ENCODE measurements around the gene TDRD1. TPM values are rescaled to one million over a fixed set of nuclear protein-coding genes. Genes with fewer than 3 reads are reported as not detected.

The TDRD1 gene
- total RNA-seq, 4 donors from 2014 or later, result 0.10 TPM; not detected in 3

DNA sequence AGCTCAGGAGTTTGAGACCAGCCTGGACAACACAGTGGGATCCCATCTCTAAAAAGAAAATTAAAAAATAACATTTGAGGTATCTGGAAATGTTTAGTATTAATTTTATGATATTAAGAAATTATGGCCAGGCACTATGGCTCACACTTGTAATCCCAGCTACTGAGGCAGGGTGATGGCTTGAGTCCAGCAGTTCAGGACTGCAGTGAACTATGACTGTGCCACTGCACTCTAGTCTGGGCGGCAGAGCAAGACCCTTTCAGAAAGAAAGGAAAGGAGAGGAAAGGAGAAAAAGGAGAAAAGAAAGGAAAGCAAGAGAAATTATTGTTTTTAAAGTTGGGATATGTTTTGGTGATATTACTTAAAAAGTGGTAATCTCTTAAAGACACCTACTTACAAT is 2.6 kb upstream of the TDRD1 start:
- DNase-seq (no peak), ATAC-seq (no peak)
- no peak overlapping the region for H3K4me3 ChIP-seq
- H3K9me3 ChIP-seq, result no peaks in the 10 kb centered on the region
- H3K4me1 ChIP-seq, result peaks cover 11 to 16% of the 10 kb centered on the region in 2 donors
- no peak overlapping the region for H3K27ac ChIP-seq
- no peak for TF ChIP-seq POLR2A (IDR thresholded peaks at IDR 0.05)
- TF ChIP-seq, protein P1, sequence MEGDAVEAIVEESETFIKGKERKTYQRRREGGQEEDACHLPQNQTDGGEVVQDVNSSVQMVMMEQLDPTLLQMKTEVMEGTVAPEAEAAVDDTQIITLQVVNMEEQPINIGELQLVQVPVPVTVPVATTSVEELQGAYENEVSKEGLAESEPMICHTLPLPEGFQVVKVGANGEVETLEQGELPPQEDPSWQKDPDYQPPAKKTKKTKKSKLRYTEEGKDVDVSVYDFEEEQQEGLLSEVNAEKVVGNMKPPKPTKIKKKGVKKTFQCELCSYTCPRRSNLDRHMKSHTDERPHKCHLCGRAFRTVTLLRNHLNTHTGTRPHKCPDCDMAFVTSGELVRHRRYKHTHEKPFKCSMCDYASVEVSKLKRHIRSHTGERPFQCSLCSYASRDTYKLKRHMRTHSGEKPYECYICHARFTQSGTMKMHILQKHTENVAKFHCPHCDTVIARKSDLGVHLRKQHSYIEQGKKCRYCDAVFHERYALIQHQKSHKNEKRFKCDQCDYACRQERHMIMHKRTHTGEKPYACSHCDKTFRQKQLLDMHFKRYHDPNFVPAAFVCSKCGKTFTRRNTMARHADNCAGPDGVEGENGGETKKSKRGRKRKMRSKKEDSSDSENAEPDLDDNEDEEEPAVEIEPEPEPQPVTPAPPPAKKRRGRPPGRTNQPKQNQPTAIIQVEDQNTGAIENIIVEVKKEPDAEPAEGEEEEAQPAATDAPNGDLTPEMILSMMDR (IDR thresholded peaks at IDR 0.05 in 4 of 5, conservative IDR thresholded peaks at IDR 0.05 in 1 of 5), result no peak
- H3K27me3 ChIP-seq, result no peaks in the 10 kb centered on the region
- H3K36me3 ChIP-seq, result no peaks in the 10 kb centered on the region
- in situ Hi-C loops (cut with MboI; ENCODE audit: low sequenced_read_pairs in 4 of 4) (no loop called here), intact Hi-C loops (cut with DNase I; ENCODE audit: low total_unique reads) (no loop called here)

DNA sequence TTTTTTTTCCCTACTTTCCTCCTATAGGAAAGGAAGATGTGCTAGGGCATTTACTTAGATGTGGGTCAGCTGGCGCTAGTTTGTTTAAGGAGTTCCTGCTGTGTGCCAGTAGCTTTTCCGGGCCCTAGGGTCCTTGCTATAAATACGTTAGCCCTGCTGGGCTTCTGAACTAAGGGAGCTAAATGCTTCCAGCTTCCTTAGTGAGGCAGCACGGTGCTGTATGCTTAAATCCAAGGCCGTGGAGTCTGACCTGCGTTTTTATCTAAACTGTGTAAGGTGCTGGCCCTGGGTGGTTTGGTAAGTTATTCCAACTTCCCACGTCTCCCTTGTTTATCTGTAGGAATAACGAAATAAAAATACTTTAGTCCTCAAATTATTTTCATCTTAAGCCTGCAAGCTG is 594 bp downstream of the TDRD1 start:
- no peaks in the 10 kb centered on the region for H3K9me3 ChIP-seq
- H3K4me3 ChIP-seq, result no peak overlapping the region
- H3K27me3 ChIP-seq, result no peaks in the 10 kb centered on the region
- H3K27ac ChIP-seq, result no peak overlapping the region
- ATAC-seq, result no peak
- in situ Hi-C loops (cut with MboI; ENCODE audit: low sequenced_read_pairs in 4 of 4) (no loop called here), intact Hi-C loops (cut with DNase I; ENCODE audit: low total_unique reads) (no loop called here)
- H3K36me3 ChIP-seq, result no peaks in the 10 kb centered on the region
- TF ChIP-seq POLR2A (IDR thresholded peaks at IDR 0.05), result no peak
- TF ChIP-seq, protein P1 (IDR thresholded peaks at IDR 0.05 in 4 of 5, conservative IDR thresholded peaks at IDR 0.05 in 1 of 5), result no peak
- H3K4me1 ChIP-seq, result peaks cover 0 to 11% of the 10 kb centered on the region in 2 donors
- DNase-seq, result no peak

DNA sequence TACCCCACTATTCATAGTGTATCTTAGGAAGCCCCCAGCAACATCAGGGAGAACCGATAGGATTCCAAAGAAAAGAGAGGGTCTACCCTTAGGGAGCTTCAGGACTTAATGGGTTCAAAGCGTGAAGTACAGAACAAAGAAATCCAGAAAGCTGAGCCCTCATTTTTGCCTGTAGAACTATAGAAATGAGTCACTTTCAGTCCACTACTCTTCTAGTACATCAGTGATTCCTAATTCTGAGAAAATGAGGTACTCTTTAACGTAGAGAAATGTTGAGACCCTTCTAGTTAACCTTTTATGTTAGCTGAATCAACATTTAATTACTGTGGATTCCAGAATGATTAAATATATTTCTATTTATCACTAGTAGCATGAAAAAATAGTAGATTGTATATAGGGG is 1.8 kb downstream of the TDRD1 start:
- Histone ChIP-seq H3K27ac (no peak overlapping the region), H3K4me3 (no peak overlapping the region), H3K27me3 (no peaks in the 10 kb centered on the region), H3K4me1 (peaks cover 0 to 7% of the 10 kb centered on the region in 2 donors), H3K9me3 (no peaks in the 10 kb centered on the region), H3K36me3 (no peaks in the 10 kb centered on the region)
- intact Hi-C loops (cut with DNase I; ENCODE audit: low total_unique reads) (no loop called here), in situ Hi-C loops (cut with MboI; ENCODE audit: low sequenced_read_pairs in 4 of 4) (no loop called here)
- ATAC-seq (no peak), DNase-seq (no peak)
- no peak for TF ChIP-seq POLR2A (IDR thresholded peaks at IDR 0.05)
- TF ChIP-seq, protein P1 (IDR thresholded peaks at IDR 0.05 in 4 of 5, conservative IDR thresholded peaks at IDR 0.05 in 1 of 5), result no peak

DNA sequence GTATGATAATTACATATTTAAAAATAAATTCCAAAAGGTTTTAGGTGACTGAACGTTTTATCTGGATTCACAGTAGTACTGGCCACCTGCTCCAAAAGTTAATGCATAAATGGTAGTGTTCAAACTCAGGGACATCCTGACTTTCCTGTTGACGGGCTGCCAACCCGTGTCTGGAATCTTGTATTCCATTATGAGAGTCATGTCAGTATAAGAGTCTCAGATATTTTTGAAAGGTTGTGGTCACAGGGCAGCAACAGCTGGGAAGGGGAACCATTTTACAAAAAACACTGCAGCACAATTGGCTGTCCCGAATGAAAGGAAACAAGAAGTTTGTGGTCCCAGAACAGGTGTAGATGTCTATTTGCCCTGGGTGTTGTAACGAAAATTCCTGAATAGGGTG is 2.8 kb downstream of the TDRD1 start:
- Histone ChIP-seq H3K9me3 (no peaks in the 10 kb centered on the region), H3K27ac (peak overlapping the region in 2 of 4 donors; percentile 1 to 44), H3K4me1 (peaks cover 0 to 7% of the 10 kb centered on the region in 2 donors), H3K27me3 (no peaks in the 10 kb centered on the region), H3K36me3 (no peaks in the 10 kb centered on the region), H3K4me3 (peak overlapping the region in 1 of 4 donors; percentile 25)
- intact Hi-C loops (cut with DNase I; ENCODE audit: low total_unique reads) (no loop called here), in situ Hi-C loops (cut with MboI; ENCODE audit: low sequenced_read_pairs in 4 of 4) (no loop called here)
- TF ChIP-seq, protein P1 (IDR thresholded peaks at IDR 0.05 in 4 of 5, conservative IDR thresholded peaks at IDR 0.05 in 1 of 5), result no peak
- TF ChIP-seq POLR2A (IDR thresholded peaks at IDR 0.05), result no peak
- DNase-seq (peak; percentile 12 to 39), ATAC-seq (peak; percentile 72 to 87)

DNA sequence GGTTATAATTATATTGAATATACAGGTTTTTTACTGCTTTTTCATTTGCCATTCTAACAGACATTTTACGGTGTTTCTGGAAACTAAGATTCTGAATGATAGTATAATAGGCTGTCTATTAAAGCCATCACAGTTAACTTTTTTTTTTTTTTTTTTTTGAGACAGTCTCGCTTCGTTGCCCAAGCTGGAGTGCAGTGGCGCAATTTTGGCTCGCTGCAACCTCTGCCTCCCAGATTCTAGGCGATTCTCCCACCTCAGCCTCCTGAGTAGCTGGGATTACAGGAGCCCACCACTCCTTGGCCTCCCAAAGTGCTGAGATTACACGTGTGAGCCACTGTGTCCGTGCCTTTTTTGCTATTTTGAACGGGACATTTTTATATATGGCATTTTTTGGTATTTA is 4.4 kb downstream of the TDRD1 start:
- Histone ChIP-seq H3K4me1 (peaks cover 0 to 7% of the 10 kb centered on the region in 2 donors), H3K9me3 (no peaks in the 10 kb centered on the region), H3K27me3 (no peaks in the 10 kb centered on the region), H3K4me3 (no peak overlapping the region), H3K27ac (no peak overlapping the region), H3K36me3 (no peaks in the 10 kb centered on the region)
- ATAC-seq, result no peak
- DNase-seq, result no peak
- intact Hi-C loops (cut with DNase I; ENCODE audit: low total_unique reads), result no loop called here
- no peak for TF ChIP-seq POLR2A (IDR thresholded peaks at IDR 0.05)
- TF ChIP-seq, protein P1 (IDR thresholded peaks at IDR 0.05 in 4 of 5, conservative IDR thresholded peaks at IDR 0.05 in 1 of 5), result no peak
- in situ Hi-C loops (cut with MboI; ENCODE audit: low sequenced_read_pairs in 4 of 4), result no loop called here

Measured in gastrocnemius medialis (tissue), 4 donors.